Keratinocyte (primary cell): ENCODE results near the gene KANTR. TPM values are rescaled to one million over a fixed set of nuclear protein-coding genes. Genes with fewer than 3 reads are reported as not detected.

Source experiments
- DNase-seq: peaks from one replicate; pipeline ENCODE4 v3.0.0-alpha.2; 2011; ENCODE audit warnings: low read depth, missing footprints, low spot score
- FAIRE-seq: peaks from 2 replicates; lab custom pipeline; 2011; peaks lifted over from hg19 to GRCh38; lab: Jason Lieb, UNC
- H2AFZ ChIP-seq: 2 replicates; pipeline ENCODE4 v1.6.0; 2012; ENCODE audit warnings: low read length, control low read depth, inconsistent platforms; ENCODE audit not compliant: control insufficient read depth
- H3K27ac ChIP-seq: 2 replicates; pipeline ENCODE4 v1.5.1; 2011; ENCODE audit warnings: low read length; ENCODE audit not compliant: control insufficient read depth, insufficient read depth
- H3K27me3 ChIP-seq: 3 replicates; pipeline ENCODE4 v1.6.0; 2011; ENCODE audit warnings: low read length; ENCODE audit not compliant: control insufficient read depth, insufficient read depth; ENCODE audit errors: extremely low read depth
- H3K36me3 ChIP-seq, 2 experiments: 2 replicates in 1 of 2; 3 replicates in 1 of 2; pipeline ENCODE4 v1.5.1; 2011; ENCODE audit warnings: low read length in 2 of 2, mild to moderate bottlenecking in 1 of 2; ENCODE audit not compliant: control insufficient read depth in 2 of 2, insufficient read depth in 2 of 2; ENCODE audit errors: extremely low read depth in 1 of 2
- H3K4me1 ChIP-seq: 3 replicates; pipeline ENCODE4 v1.5.1; 2011; ENCODE audit warnings: low read length; ENCODE audit not compliant: control insufficient read depth, insufficient read depth; ENCODE audit errors: extremely low read depth
- H3K4me2 ChIP-seq: 3 replicates; pipeline ENCODE4 v1.6.0; 2011; ENCODE audit warnings: low read depth, low read length; ENCODE audit not compliant: control insufficient read depth, insufficient read depth; ENCODE audit errors: extremely low read depth
- H3K4me3 ChIP-seq, 3 experiments: fragments of 200-600 bp in 1 of 3; sonication (generic) in 1 of 3; 2 replicates in 2 of 3; 3 replicates in 1 of 3; pipeline ENCODE4 v1.5.1; 2011 to 2016; ENCODE audit warnings: low read length in 3 of 3, mild to moderate bottlenecking in 3 of 3, control low read depth in 2 of 3, inconsistent platforms in 1 of 3, low read depth in 1 of 3, mixed read lengths in 1 of 3, mixed run types in 1 of 3, moderate library complexity in 1 of 3; ENCODE audit not compliant: control insufficient read depth in 2 of 3, insufficient read depth in 2 of 3; ENCODE audit errors: extremely low read depth in 1 of 3
- H3K79me2 ChIP-seq: 2 replicates; pipeline ENCODE4 v1.6.0; 2012; ENCODE audit warnings: low read length; ENCODE audit not compliant: control insufficient read depth, insufficient read depth
- H3K9ac ChIP-seq: 3 replicates; pipeline ENCODE4 v1.6.0; 2011; ENCODE audit warnings: low read length; ENCODE audit not compliant: control insufficient read depth, insufficient read depth; ENCODE audit errors: extremely low read depth
- H3K9me1 ChIP-seq: 3 replicates; pipeline ENCODE4 v1.6.0; 2011; ENCODE audit warnings: low read length; ENCODE audit not compliant: control insufficient read depth, insufficient read depth; ENCODE audit errors: extremely low read depth
- H3K9me3 ChIP-seq: 2 replicates; pipeline ENCODE4 v1.5.1; 2012; ENCODE audit warnings: low read depth, low read length; ENCODE audit not compliant: control insufficient read depth
- H4K20me1 ChIP-seq: 3 replicates; pipeline ENCODE4 v1.6.0; 2011; ENCODE audit warnings: low read length; ENCODE audit not compliant: control insufficient read depth, insufficient read depth; ENCODE audit errors: extremely low read depth
- CTCF ChIP-seq, 3 experiments: IDR thresholded peaks in 1 of 3; conservative IDR thresholded peaks in 1 of 3; optimal IDR thresholded peaks in 1 of 3; 2 replicates in 2 of 3; 3 replicates in 1 of 3; pipeline versions ENCODE3 to v1.5.1; 2011; ENCODE audit warnings: low read length in 3 of 3, mild to moderate bottlenecking in 3 of 3, moderate library complexity in 2 of 3, control low read depth in 1 of 3, inconsistent platforms in 1 of 3; ENCODE audit not compliant: insufficient read depth in 2 of 3; ENCODE audit errors: extremely low read depth in 1 of 3
- EZH2 ChIP-seq: IDR thresholded peaks from one replicate; pipeline ENCODE4 v1.6.1; 2012; ENCODE audit warnings: inconsistent platforms, mild to moderate bottlenecking, low read length, moderate library complexity
- dilution Hi-C: fragments of 300-500 bp; cut with MboI; formaldehyde crosslinking; loops from one replicate; pipeline ENCODE4 v1.7.0; 2020; ENCODE audit warnings: low sequenced_read_pairs; ENCODE audit not compliant: extremely low pct_ligation_motif_present
- polyA plus RNA-seq, 5 experiments: library from polyadenylated mRNA; depleted of rRNA in 3 of 5; stranded (reverse) in 3 of 5; stranded (forward) in 1 of 5; unstranded in 1 of 5; fragments of >200 nt; gene quantifications; 1 replicate in 1 of 5; 2 replicates in 3 of 5; 3 replicates in 1 of 5; pipeline versions ENCODE4 v1.2.1 to v1.2.3, GENCODE V29; 2011 to 2012; ENCODE audit warnings: missing spikeins in 2 of 5, low read depth in 1 of 5, low replicate concordance in 1 of 5

The KANTR gene
- polyA plus RNA-seq, 1 donor (not counting 4 experiments of a cell fraction or from before 2014, with no cell fraction given) = 3.8 TPM

- Histone ChIP-seq H3K36me3 (no peaks in the 10 kb centered on the region), H3K4me1 (no peaks in the 10 kb centered on the region), H3K4me3 (no peak overlapping the region), H3K27me3 (no peaks in the 10 kb centered on the region), H3K4me2 (no peak overlapping the region), H3K9me3 (no peaks in the 10 kb centered on the region), H3K9ac (no peak overlapping the region), H2AFZ (no peak overlapping the region), H3K27ac (no peak overlapping the region), H4K20me1 (no peaks in the 10 kb centered on the region), H3K79me2 (no peaks in the 10 kb centered on the region), H3K9me1 (no peaks in the 10 kb centered on the region)
- DNase-seq (no peak), FAIRE-seq (no peak)
- dilution Hi-C loops = no loop called here
- no peak for TF ChIP-seq EZH2
- no peak for TF ChIP-seq CTCF (optimal IDR thresholded peaks at IDR 0.05 in 1 of 3, IDR thresholded peaks at IDR 0.05 in 1 of 3, conservative IDR thresholded peaks at IDR 0.05 in 1 of 3; ENCODE audit: extremely low read depth in 1 of 3, insufficient read depth in 2 of 3, low read length in 3 of 3)
Observed at GRCh38 chrX:53049127-53049517, 44.8 kb upstream of the KANTR start.

DNA sequence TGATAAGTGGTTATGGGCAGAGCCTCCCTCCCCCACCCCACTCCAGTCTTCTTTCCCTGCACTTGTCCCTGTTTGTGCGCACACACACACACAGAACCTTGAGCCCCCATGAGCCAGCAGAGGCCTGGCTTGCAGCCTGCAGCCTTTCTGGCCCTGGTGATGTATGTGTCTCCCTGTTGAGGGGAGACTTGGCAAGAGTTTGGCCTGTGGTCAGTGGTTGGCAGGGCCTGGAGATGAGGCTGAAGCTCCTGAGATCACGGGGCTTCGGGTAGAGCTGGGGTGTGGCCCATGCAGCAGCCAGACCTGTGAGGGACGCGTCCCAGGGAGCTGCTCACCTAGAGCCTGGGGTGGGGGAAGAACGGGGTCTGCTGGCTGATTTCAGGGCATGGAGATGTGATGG, 43.1 kb upstream of the KANTR start:
- Histone ChIP-seq H3K79me2 (no peaks in the 10 kb centered on the region), H3K9ac (no peak overlapping the region), H4K20me1 (no peaks in the 10 kb centered on the region)

More for the DNA sequence above, 43.1 kb upstream of the KANTR start:
- dilution Hi-C loops = no loop called here
- Histone ChIP-seq H3K9me3 (no peaks in the 10 kb centered on the region), H3K4me1 (peaks cover under 1% of the 10 kb centered on the region), H3K4me2 (no peak overlapping the region), H3K27me3 (no peaks in the 10 kb centered on the region), H3K9me1 (no peaks in the 10 kb centered on the region), H2AFZ (no peak overlapping the region), H3K27ac (no peak overlapping the region), H3K36me3 (no peaks in the 10 kb centered on the region), H3K4me3 (no peak overlapping the region)
- TF ChIP-seq CTCF (optimal IDR thresholded peaks at IDR 0.05 in 1 of 3, IDR thresholded peaks at IDR 0.05 in 1 of 3, conservative IDR thresholded peaks at IDR 0.05 in 1 of 3; ENCODE audit: extremely low read depth in 1 of 3, insufficient read depth in 2 of 3, low read length in 3 of 3) = no peak
- no peak for TF ChIP-seq EZH2
- FAIRE-seq (no peak), DNase-seq (no peak)
